PC-9 (cell line): ENCODE data around the gene GNAQ. TPM values are rescaled to one million over a fixed set of nuclear protein-coding genes. Genes with fewer than 3 reads are reported as not detected.

Source experiments
- BruUV-seq: library from RNA; stranded (reverse); fragments of 400-500 nt; replicated peaks from 2 replicates; lab custom pipeline; 2021; lab: Mats Ljungman, UMichigan
- CTCF ChIA-PET: fragments of 300-600 bp; sonication (Branson Sonifier 250); formaldehyde crosslinking; loops from one replicate; lab custom pipeline; 2022; ENCODE audit warnings: antibody characterized with exemption; lab: Charles Lee
- POLR2A ChIA-PET: fragments of 300-600 bp; sonication (Branson Sonifier 250); formaldehyde crosslinking; loops from one replicate; lab custom pipeline; 2022; ENCODE audit warnings: antibody characterized with exemption; ENCODE audit not compliant: unreplicated experiment; lab: Charles Lee
- DNase-seq, 2 experiments: peaks; one replicate each; pipeline versions ENCODE4 v3.0.0 to v3.0.0-alpha.2; 2015 to 2022; ENCODE audit warnings: mixed read lengths in 1 of 2
- H2AFZ ChIP-seq: fragments of 200-600 bp; sonication (generic); 2 replicates; pipeline ENCODE4 v1.8.1; 2017; ENCODE audit warnings: antibody characterized with exemption
- H3F3A ChIP-seq: fragments of 200-600 bp; sonication (generic); 2 replicates; pipeline ENCODE4 v1.8.1; 2017; ENCODE audit warnings: antibody characterized with exemption, mild to moderate bottlenecking, low read depth; ENCODE audit not compliant: insufficient read depth
- H3K27ac ChIP-seq: fragments of 200-600 bp; sonication (generic); 2 replicates; pipeline ENCODE4 v1.6.1; 2016; ENCODE audit warnings: mixed run types
- H3K27me3 ChIP-seq: fragments of 200-600 bp; sonication (generic); 2 replicates; pipeline ENCODE4 v1.6.1; 2016; ENCODE audit warnings: low read depth, mixed run types; ENCODE audit not compliant: insufficient read depth
- H3K36me3 ChIP-seq: fragments of 200-600 bp; sonication (generic); 2 replicates; pipeline ENCODE4 v1.6.1; 2016; ENCODE audit warnings: low read depth, mixed run types
- H3K4me1 ChIP-seq: fragments of 200-600 bp; sonication (generic); replicated peaks from 2 replicates; pipeline ENCODE4 v1.6.1; 2016; ENCODE audit warnings: mixed run types; ENCODE audit not compliant: insufficient read depth
- H3K4me2 ChIP-seq: fragments of 200-600 bp; sonication (generic); 2 replicates; pipeline ENCODE4 v1.6.1; 2017; ENCODE audit warnings: mixed run types
- H3K4me3 ChIP-seq: fragments of 200-600 bp; sonication (generic); 2 replicates; pipeline ENCODE4 v1.6.1; 2016; ENCODE audit warnings: mixed run types
- H3K79me2 ChIP-seq: fragments of 200-600 bp; sonication (generic); 2 replicates; pipeline ENCODE4 v1.6.1; 2017; ENCODE audit warnings: low read depth, mixed run types
- H3K9me2 ChIP-seq: fragments of 200-600 bp; sonication (generic); 2 replicates; pipeline ENCODE4 v1.8.1; 2017; ENCODE audit warnings: mild to moderate bottlenecking; ENCODE audit not compliant: insufficient read depth
- H3K9me3 ChIP-seq: fragments of 200-600 bp; sonication (generic); 2 replicates; pipeline ENCODE4 v1.8.1; 2016; ENCODE audit warnings: low read depth; ENCODE audit not compliant: insufficient read depth
- H4K20me1 ChIP-seq: fragments of 200-600 bp; sonication (generic); 2 replicates; pipeline ENCODE4 v1.8.1; 2017; ENCODE audit not compliant: insufficient read depth
- CTCF ChIP-seq: fragments of 200-600 bp; sonication (generic); conservative IDR thresholded peaks from 2 replicates; pipeline ENCODE4 v1.6.1; 2017; ENCODE audit warnings: mixed run types, antibody characterized with exemption, mild to moderate bottlenecking, moderate library complexity
- EZH2 ChIP-seq: fragments of 200-600 bp; sonication (generic); IDR thresholded peaks from 2 replicates; pipeline ENCODE4 v1.8.0; 2017; ENCODE audit warnings: antibody characterized with exemption, low read depth
- intact Hi-C: fragments of 100-400 bp; cut with micrococcal nuclease; formaldehyde crosslinking; loops from one replicate; pipeline ENCODE4 v1.10.0; 2022; ENCODE audit not compliant: unreplicated experiment
- total RNA-seq: library from RNA; stranded (reverse); gene quantifications from 2 replicates; pipeline ENCODE4 v1.2.3, GENCODE V29; 2021

Gene GNAQ
- total RNA-seq, 1 experiment from 2014 or later, result 51.6 TPM

DNA sequence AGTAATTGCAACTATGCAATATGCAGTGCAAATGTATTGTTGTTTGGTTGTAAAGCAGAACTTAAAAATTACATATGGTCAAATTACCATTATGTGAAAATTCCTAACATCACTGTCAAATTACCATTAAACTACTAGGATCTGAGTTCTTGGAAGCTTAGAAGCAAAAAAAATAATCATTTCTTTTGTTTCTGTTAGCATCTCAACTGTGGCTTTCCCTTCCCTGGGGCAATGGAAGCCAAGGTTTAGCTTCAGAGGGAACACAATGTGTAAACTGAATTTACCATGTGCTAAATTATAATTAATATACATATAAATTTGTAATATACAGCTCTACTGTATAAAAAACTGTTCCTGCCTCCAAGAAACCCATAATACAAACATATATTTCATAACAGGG, 159.4 kb downstream of the GNAQ start:
- CTCF ChIA-PET, result no interaction called here
- no peak overlapping the region for H3K4me3 ChIP-seq
- H3K27me3 ChIP-seq, result no peaks in the 10 kb centered on the region
- peaks cover 16% of the 10 kb centered on the region for H3K79me2 ChIP-seq
- no peaks in the 10 kb centered on the region for H3K9me2 ChIP-seq
- intact Hi-C loops, result no loop called here
- no peak for TF ChIP-seq CTCF
- TF ChIP-seq EZH2, result no peak
- no peaks in the 10 kb centered on the region for H3K4me1 ChIP-seq
- no peaks in the 10 kb centered on the region for H3K9me3 ChIP-seq
- no peak overlapping the region for H3K4me2 ChIP-seq
- no peak overlapping the region for H3K27ac ChIP-seq
- DNase-seq, result no peak
- no peak overlapping the region for H2AFZ ChIP-seq
- no peaks in the 10 kb centered on the region for H4K20me1 ChIP-seq
- H3K36me3 ChIP-seq, result no peaks in the 10 kb centered on the region
- POLR2A ChIA-PET, result no interaction called here
- H3F3A ChIP-seq, result no peaks in the 10 kb centered on the region
- no TSS peak for BruUV-seq

DNA sequence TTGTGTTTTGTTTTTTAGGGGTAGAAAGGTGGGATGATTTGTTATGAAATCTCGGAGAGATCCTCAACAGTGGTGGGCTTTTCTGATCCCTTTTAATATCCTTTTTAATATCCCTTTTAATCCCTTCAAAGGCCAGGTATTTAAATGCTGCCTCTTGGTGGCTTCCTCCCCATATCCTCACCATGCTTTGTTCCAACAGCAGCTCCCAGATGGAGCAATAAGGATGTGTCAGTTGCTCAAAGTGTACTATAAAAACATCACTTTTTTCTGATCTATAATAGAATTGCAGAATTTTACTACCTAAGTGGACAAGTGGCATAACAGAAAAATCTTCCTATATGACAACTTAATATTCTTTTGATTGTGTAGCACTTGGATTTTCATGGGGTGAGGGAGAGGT, 160.1 kb downstream of the GNAQ start:
- Histone ChIP-seq H3K9me2 (no peaks in the 10 kb centered on the region), H3K9me3 (no peaks in the 10 kb centered on the region), H3K4me3 (no peak overlapping the region), H3K79me2 (peaks cover 15% of the 10 kb centered on the region), H3K36me3 (no peaks in the 10 kb centered on the region), H3K4me1 (no peaks in the 10 kb centered on the region), H2AFZ (no peak overlapping the region), H3K27ac (no peak overlapping the region), H3F3A (no peaks in the 10 kb centered on the region), H3K27me3 (no peaks in the 10 kb centered on the region), H3K4me2 (no peak overlapping the region), H4K20me1 (no peaks in the 10 kb centered on the region)
- intact Hi-C loops, result no loop called here
- no TSS peak for BruUV-seq
- CTCF ChIA-PET, result no interaction called here
- DNase-seq, result no peak
- POLR2A ChIA-PET, result no interaction called here
- TF ChIP-seq CTCF (no peak), EZH2 (no peak)

- H3K9me3 ChIP-seq, result no peaks in the 10 kb centered on the region
- H3K4me1 ChIP-seq, result no peaks in the 10 kb centered on the region
- H3K79me2 ChIP-seq, result peaks cover 4% of the 10 kb centered on the region; the same call in 1 of the 2 replicates
- no peaks in the 10 kb centered on the region for H3K36me3 ChIP-seq
- H2AFZ ChIP-seq, result no peak overlapping the region
- ChIA-PET CTCF (interaction anchor here (0.6 kb wide), 1 partner anchor 29 kb away, joined by 5 read pairs; no protein-coding TSS in a partner anchor), POLR2A (interaction anchor here (0.6 kb wide), 1 partner anchor 42 kb away, joined by 3 read pairs; no protein-coding TSS in a partner anchor)
- H3F3A ChIP-seq, result no peaks in the 10 kb centered on the region
- H3K4me3 ChIP-seq, result no peak overlapping the region
- no peak overlapping the region for H3K4me2 ChIP-seq
- H3K9me2 ChIP-seq, result no peaks in the 10 kb centered on the region
- DNase-seq, result no peak
- no peaks in the 10 kb centered on the region for H3K27me3 ChIP-seq
- no peaks in the 10 kb centered on the region for H4K20me1 ChIP-seq
- BruUV-seq, result no TSS peak
- TF ChIP-seq EZH2 (no peak), CTCF (no peak)
- intact Hi-C loops, result loop anchor here (10.0 kb wide), 1 partner anchor 258 kb away; no protein-coding TSS in a partner anchor
- no peak overlapping the region for H3K27ac ChIP-seq
These were observed 164.7 kb downstream of the GNAQ start for GRCh38 chr9:77866878-77867277.
